Heart left ventricle (tissue), 13 donors: Measurements from ENCODE around the gene HDAC10.

Source experiments
- CTCF ChIP-seq, 12 donors: fragments of 200-600 bp; sonication (generic) in 4 of 12; IDR thresholded peaks; one replicate each; pipeline versions ENCODE4 v1.5.0 to v1.8.0; 2018 to 2022; ENCODE audit warnings: antibody characterized with exemption in 12 of 12, mild to moderate bottlenecking in 5 of 12
- POLR2A ChIP-seq, 2 donors: fragments of 450-650 bp; IDR thresholded peaks; one replicate each; pipeline ENCODE4 v1.6.1; 2017; ENCODE audit warnings: antibody characterized with exemption in 2 of 2, mild to moderate bottlenecking in 2 of 2, moderate library complexity in 2 of 2
- donor health status: ischemic (EF 13 %, LVEDD 7.1; RV severe dilation, severe dysfunction).
- donor health status: DM: no; HTN: yes; CAD: no.
- donor health status: DM: no; HTN: no; CAD: no.
- donor health status: ischemic (EF 25% LVEDD 6.9; RV normal size, moderate dysfunction).
- donor health status: ischemic (EF 25% LVEDD 5.7; RV mildly dilated, moderate dysfunction).
- donor health status: ischemic (EF 35%, LVEDD 5.7; RV mildly dilated, moderate dysfunction).
- donor health status: nonischemic (EF 11% LVEDD 7.7; RV severe dilation, severe dysfunction).
- donor health status: DM: yes; HTN: yes; CAD: no.
- donor health status: PGD.
- donor health status: ischemic (EF 29% LVEDD 5.4; RV normal size, mild dysfunction).
- donor health status: nonischemic (EF 23%, LVEDD 6.1; RV moderate dilation, normal function).

- no peak for TF ChIP-seq CTCF (IDR thresholded peaks at IDR 0.05)
- TF ChIP-seq POLR2A (IDR thresholded peaks at IDR 0.05), result no peak
Measured at GRCh38 chr22:50248196-50249081, 2.6 kb downstream of the HDAC10 start.
